Measurements from ENCODE around the gene SMIM24.
"Not testable (repeated sequence)": the region's sequence is repeated elsewhere in the genome, so short reads cannot be mapped to it uniquely, and the experiment has no call there.

SMIM24 gene

DNA sequence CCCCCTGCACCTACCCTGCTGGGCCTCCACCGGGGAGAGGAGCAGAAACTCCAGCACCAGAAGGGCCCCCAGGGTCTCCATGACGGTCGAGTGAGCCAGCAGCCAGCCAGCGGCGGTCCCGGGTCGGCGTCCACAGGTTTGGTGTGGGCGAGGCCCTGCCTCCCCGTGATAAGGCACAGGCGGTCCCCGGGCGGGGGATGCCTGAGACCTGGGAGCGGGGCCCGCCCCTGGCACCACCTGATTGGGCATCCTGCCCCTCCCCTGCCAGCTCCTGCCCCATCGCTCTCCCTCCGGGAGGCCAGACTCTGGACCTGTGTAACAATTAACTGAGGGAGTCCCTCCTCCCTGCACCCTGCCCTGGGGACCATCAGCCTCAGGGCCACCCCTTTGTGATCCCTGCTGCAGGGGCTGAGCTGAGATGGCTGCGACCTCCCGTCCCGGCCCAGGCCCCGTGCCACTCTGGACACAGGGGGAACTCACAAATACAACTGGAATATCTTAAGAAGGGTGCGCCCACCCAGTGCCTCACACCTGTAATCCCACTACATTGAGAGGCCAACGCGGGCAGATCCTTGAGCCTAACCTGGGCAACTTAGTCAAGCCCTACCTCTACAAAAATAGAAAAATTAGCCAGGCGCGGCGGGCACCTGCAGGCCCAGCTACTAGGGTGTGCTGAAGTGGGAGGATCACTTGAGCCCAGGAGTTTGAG is at the start of gene SMIM24:
Gene SMIM24, minus strand, starts transcription at position 143 of the 709 bp plus-strand sequence. Its CDS starts 62 bp downstream, at position 81.
- Mint-ChIP-seq H3K36me3 (ENCODE audit: low read depth) (no peaks in the 10 kb centered on the region), H3K4me1 (ENCODE audit: low read depth) (peaks cover 17% of the 10 kb centered on the region), H3K27ac (no peak within 1 kb of the TSS), H3K27me3 (ENCODE audit: low read depth) (peaks cover 2% of the 10 kb centered on the region), H3K4me3 (peak within 1 kb of the TSS; percentile 78), H3K9me3 (no peaks in the 10 kb centered on the region)
- no peak for DNase-seq (ENCODE audit: low spot score)

DNA sequence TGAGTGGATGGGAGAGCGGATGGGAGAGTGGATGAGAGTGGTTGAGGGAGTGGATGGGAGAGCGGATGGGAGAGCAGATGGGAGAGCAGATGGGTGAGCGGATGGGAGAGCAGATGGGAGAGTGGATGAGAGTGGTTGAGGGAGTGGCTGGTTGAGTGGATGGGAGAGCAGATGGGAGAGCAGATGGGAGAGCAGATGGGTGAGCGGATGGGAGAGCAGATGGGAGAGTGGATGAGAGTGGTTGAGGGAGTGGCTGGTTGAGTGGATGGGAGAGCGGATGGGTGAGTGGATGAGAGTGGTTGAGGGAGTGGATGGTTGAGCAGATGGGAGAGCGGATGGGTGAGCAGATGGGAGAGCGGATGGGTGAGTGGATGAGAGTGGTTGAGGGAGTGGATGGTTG is 49.0 kb upstream of the SMIM24 start:
- not testable (repeated sequence) for DNase-seq (ENCODE audit: low spot score); H3K9me3 Mint-ChIP-seq; H3K4me3 Mint-ChIP-seq; H3K27ac Mint-ChIP-seq; H3K4me1 Mint-ChIP-seq (ENCODE audit: low read depth); H3K27me3 Mint-ChIP-seq (ENCODE audit: low read depth)
- peaks cover 19% of the 10 kb centered on the region for H3K36me3 Mint-ChIP-seq (ENCODE audit: low read depth)

DNA sequence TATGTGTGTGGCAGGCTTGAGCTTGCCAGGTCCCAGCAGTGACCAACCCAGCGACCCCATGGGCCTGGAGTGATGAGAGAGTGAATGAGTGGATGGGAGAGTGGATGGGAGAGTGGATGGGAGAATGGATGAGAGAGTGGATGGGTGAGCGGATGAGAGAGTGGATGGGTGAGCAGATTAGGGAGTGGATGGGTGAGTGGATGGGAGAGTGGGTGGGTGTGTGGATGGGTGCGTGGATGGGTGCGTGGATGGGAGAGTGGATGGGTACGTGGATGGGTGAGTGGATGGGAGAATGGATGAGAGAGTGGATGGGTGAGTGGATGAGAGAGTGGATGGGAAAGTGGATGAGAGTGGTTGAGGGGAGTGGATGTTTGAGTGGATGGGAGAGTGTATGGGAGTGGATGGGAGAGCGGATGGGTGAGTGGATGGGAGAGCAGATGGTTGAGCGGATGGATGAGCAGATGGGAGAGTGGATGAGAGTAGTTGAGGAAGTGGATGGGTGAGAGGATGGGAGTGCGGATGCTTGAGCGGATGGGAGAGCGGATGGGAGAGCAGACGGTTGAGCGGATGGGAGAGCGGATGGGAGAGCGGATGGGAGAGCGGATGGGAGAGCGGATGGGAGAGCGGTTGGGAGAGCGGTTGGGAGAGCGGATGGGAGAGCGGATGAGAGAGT is 48.4 kb upstream of the SMIM24 start:
- H3K27me3 Mint-ChIP-seq (ENCODE audit: low read depth), result no peaks in the 10 kb centered on the region
- no peak for DNase-seq (ENCODE audit: low spot score)
- H3K9me3 Mint-ChIP-seq, result no peaks in the 10 kb centered on the region
- no peak overlapping the region for H3K4me3 Mint-ChIP-seq
- no peak overlapping the region for H3K27ac Mint-ChIP-seq
- peaks cover 2% of the 10 kb centered on the region for H3K4me1 Mint-ChIP-seq (ENCODE audit: low read depth)
- H3K36me3 Mint-ChIP-seq (ENCODE audit: low read depth), result peaks cover 21% of the 10 kb centered on the region

DNA sequence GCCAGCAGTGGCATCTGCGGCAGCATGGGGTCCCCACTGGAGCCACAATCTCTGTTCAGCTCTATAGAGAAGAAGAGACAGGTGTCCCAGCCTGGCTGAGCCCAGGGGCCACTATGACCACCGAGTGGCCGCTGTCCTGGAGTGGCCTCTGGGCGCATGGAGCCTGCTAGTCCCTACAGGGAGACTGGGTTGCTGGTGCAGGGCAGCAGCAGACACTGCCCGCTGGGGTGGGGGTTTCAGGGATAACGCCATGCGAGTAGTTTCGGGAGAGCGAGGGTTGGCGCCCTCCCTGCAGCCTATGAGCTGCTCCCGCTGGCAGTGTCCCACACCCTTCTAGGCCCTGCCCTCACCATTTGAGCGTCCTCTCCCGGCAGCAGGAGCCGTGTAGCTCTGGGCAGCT is 47.8 kb upstream of the SMIM24 start:
- H3K27ac Mint-ChIP-seq, result no peak overlapping the region
- no peak overlapping the region for H3K4me3 Mint-ChIP-seq
- H3K36me3 Mint-ChIP-seq (ENCODE audit: low read depth), result peaks cover 18% of the 10 kb centered on the region
- no peaks in the 10 kb centered on the region for H3K27me3 Mint-ChIP-seq (ENCODE audit: low read depth)
- peaks cover 2% of the 10 kb centered on the region for H3K4me1 Mint-ChIP-seq (ENCODE audit: low read depth)
- no peak for DNase-seq (ENCODE audit: low spot score)
- H3K9me3 Mint-ChIP-seq, result no peaks in the 10 kb centered on the region

DNA sequence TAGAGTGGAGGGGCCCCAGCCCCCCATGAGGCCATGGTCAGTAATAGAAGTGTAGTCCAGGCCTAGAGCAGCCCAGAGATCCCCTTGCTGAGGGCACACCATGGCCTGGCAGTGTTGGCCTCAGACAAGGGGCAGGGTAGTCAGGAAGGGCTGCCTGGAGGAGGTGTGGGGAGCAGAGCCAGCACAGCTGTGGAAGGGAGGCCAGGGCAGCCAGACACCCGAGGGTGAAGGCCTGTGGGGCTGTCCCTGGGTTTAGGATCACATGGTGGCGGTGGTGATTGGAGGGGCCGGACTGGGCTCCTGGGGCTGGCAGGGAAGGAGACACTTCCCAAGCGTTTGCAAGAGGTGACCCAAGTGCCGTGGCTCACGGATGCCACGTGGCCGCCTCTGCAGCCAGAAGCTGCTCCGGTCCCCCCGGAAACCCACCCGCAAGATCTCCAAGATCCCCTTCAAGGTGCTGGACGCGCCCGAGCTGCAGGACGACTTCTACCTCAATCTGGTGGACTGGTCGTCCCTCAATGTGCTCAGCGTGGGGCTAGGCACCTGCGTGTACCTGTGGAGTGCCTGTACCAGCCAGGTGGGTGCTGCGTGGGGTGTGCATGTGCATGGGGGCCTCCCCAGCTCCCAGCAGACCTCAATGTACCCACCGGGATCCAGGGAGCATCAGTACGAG is 47.0 kb upstream of the SMIM24 start:
- H3K27me3 Mint-ChIP-seq (ENCODE audit: low read depth), result no peaks in the 10 kb centered on the region
- no peak for DNase-seq (ENCODE audit: low spot score)
- no peak overlapping the region for H3K27ac Mint-ChIP-seq
- H3K4me1 Mint-ChIP-seq (ENCODE audit: low read depth), result peaks cover 2% of the 10 kb centered on the region
- H3K36me3 Mint-ChIP-seq (ENCODE audit: low read depth), result peaks cover 16% of the 10 kb centered on the region
- H3K4me3 Mint-ChIP-seq, result no peak overlapping the region
- no peaks in the 10 kb centered on the region for H3K9me3 Mint-ChIP-seq

DNA sequence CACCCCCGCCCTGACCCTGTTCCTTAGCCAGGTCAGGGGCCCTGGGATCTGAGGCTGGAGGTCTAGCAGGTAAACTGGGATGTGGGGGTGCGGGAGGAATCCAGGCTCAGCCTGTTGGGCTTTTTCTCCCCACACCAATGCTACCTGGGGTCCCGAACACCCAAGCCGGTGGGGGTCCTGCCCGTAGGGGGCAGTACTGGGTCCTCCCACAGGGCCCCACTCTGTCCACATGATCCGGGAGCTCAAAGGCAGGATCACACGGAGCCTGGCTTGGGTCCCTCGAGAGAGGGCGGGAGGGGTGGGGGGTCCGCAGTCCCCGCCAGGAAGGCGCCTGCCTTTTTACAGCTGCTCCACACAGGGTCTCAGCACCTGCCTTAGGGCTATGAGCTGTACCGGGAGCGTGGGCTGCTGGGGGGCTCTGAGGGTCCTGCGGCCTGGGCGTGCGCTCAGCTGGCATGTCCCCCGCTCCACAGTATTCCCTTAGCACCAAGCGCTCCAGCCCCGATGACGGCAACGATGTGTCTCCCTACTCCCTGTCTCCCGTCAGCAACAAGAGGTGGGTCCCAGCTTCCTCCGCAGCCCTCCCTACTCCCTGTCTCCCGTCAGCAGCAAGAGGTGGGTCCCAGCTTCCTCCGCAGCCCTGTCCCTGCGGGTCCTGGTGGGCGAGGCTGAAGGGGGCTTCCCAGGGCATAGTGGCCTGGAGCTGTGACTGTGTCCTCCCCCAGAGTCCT is 46.3 kb upstream of the SMIM24 start:
- Mint-ChIP-seq H3K27me3 (ENCODE audit: low read depth) (no peaks in the 10 kb centered on the region), H3K36me3 (ENCODE audit: low read depth) (peaks cover 20% of the 10 kb centered on the region), H3K9me3 (no peaks in the 10 kb centered on the region), H3K27ac (no peak overlapping the region), H3K4me3 (no peak overlapping the region), H3K4me1 (ENCODE audit: low read depth) (peaks cover 2% of the 10 kb centered on the region)
- DNase-seq (ENCODE audit: low spot score), result no peak

DNA sequence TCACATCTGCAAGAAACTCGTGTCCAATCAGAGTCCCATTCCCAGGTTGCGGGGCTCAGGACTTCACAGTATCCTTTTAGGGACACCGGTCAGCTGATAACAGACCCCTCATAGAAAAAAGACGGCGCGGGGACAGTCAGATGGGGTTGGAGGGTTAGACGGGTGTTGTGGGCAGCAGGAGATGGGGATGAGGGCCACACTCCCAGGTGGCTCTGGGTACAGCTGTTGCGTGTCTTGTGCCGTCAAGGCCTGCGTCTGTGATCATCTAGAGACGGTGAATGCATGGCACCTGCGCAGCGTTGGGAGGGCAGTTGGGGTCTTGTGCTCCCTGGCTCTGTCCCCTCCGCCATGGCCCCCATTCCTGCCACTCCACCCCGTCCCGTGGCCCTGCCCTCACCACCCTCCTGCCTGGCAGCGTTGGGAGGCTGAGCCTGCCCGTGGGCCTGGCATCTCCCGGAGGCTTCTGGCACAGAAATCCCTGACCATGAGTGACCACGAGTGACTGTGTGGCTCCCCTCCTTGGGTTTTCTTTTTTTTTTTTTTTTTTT is 44.7 kb upstream of the SMIM24 start:
- Mint-ChIP-seq H3K27me3 (ENCODE audit: low read depth) (no peaks in the 10 kb centered on the region), H3K4me1 (ENCODE audit: low read depth) (peaks cover 4% of the 10 kb centered on the region), H3K36me3 (ENCODE audit: low read depth) (peaks cover 20% of the 10 kb centered on the region), H3K4me3 (no peak overlapping the region), H3K9me3 (no peaks in the 10 kb centered on the region), H3K27ac (no peak overlapping the region)
- DNase-seq (ENCODE audit: low spot score), result no peak

DNA sequence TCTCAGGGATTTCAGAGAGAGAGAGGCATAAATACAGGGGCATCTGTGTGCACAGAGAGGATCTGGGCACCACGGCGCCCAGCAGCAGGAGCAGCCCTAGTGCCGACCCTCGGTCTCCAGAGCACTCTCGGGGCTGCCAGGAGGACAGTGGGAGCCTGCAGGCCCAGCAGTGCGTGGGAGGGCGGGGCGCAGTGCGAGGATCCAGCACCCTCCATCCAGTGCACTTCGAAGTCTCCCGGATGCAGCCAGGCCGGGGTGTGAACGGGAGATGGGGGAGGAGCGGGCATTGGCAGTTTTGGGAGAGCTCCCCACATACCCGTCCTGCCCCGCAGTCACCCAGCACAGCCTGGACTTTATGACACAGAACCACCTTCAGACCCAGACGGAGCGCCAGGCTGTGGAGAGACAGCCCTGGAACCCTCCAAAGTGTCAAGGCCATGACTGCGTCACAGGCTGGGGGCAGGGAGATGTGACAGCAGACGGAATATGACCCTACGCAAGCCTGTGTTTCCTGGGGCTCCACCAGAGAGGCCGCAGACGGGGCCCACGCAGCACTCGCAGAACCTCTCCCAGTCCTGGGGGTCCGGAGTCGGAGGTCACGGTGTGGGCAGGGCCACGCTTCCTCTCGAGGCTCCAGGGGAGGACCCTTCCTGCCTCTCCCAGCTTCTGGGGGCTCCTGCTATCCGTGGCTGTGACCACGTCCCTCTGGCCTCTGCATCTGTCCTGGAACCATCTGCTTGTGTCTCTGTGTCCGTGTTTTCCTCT is 43.9 kb upstream of the SMIM24 start:
- H3K27ac Mint-ChIP-seq, result no peak overlapping the region
- no peak for DNase-seq (ENCODE audit: low spot score)
- H3K4me1 Mint-ChIP-seq (ENCODE audit: low read depth), result peaks cover 4% of the 10 kb centered on the region
- H3K9me3 Mint-ChIP-seq, result no peaks in the 10 kb centered on the region
- no peaks in the 10 kb centered on the region for H3K27me3 Mint-ChIP-seq (ENCODE audit: low read depth)
- H3K36me3 Mint-ChIP-seq (ENCODE audit: low read depth), result peaks cover 20% of the 10 kb centered on the region
- no peak overlapping the region for H3K4me3 Mint-ChIP-seq

DNA sequence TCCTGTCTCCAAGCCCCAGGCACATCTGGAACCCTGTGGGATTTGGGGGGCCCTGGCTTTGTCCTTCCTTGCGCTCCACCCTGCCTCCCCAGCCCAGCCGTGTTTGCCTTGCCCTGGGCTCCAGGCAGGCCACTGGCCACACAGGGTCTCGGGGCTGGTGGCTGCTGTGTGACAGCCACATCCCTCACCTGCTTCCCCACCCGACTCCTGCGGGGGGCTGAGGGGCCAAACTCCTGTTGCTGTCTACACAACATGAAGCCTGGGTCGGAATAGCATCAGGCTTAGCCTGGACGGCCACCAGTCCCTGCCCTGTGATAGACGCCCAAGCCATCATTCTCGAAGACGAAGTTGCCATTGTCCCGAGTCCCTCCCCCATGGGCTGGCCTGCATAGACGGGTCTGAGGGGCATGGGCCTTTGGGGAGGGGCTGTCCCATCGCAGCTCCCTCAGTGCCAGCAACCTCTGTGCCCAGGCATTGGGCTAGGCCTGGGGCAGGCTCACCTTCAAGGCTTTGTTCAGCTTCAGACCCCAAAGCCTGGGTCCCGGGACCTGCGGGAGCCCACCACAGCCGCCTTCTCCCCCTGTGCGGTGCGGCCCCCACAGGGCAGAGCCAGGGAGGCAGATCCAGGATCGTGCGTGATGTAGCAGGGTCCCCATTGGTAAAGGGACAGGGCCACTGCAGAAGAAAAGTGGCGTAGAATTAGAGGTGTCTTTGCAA is 43.2 kb upstream of the SMIM24 start:
- H3K4me1 Mint-ChIP-seq (ENCODE audit: low read depth), result peaks cover 4% of the 10 kb centered on the region
- H3K9me3 Mint-ChIP-seq, result no peaks in the 10 kb centered on the region
- no peak overlapping the region for H3K27ac Mint-ChIP-seq
- no peak for DNase-seq (ENCODE audit: low spot score)
- peaks cover 20% of the 10 kb centered on the region for H3K36me3 Mint-ChIP-seq (ENCODE audit: low read depth)
- no peaks in the 10 kb centered on the region for H3K27me3 Mint-ChIP-seq (ENCODE audit: low read depth)
- no peak overlapping the region for H3K4me3 Mint-ChIP-seq

DNA sequence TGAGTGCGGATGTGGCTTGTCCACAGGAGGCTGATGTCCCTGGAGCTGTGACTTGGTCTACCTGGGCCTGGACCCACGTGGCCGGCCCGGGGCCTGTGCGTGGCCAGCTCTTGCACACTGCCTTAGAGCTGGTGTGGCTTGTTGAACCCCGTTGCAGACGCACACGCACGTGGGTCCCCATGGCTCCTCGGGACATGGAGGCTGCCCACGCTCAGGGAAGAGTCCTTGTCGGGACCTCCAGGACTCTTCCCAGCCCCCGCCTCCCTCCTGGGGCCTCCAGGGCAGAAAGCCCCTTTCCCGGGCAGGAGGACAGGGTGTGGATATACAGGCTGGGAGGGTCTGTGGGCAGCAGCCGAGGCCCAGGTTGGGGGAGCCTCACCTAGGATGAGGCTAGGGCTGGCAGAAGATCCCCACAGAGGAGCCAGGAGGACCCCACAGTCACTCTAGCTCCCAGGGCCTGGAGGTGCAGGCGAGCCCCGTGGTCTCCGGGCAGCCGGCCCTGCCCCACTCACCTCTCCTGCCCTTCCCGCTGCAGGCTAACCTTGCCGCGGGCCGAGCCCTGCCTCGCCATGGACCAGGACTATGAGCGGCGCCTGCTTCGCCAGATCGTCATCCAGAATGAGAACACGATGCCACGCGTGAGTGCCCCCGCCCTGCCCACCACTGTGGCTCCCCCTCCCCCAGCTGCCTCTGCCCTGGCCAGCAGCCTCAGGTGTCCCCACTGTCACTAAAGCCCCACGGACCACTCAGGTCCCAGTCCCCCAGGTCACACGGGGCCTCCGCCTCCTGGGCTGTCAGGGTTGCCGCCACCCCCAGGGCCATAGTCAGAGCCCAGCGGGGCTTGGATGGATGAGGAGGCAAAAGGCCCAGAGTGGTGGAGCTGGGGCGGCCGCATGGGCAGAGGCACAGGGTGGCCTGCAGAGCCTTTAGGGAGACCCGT is 42.4 kb upstream of the SMIM24 start:
- H3K9me3 Mint-ChIP-seq, result no peaks in the 10 kb centered on the region
- H3K36me3 Mint-ChIP-seq (ENCODE audit: low read depth), result peaks cover 20% of the 10 kb centered on the region
- no peak overlapping the region for H3K27ac Mint-ChIP-seq
- no peak overlapping the region for H3K4me3 Mint-ChIP-seq
- DNase-seq (ENCODE audit: low spot score), result no peak
- H3K4me1 Mint-ChIP-seq (ENCODE audit: low read depth), result peaks cover 4% of the 10 kb centered on the region
- no peaks in the 10 kb centered on the region for H3K27me3 Mint-ChIP-seq (ENCODE audit: low read depth)

DNA sequence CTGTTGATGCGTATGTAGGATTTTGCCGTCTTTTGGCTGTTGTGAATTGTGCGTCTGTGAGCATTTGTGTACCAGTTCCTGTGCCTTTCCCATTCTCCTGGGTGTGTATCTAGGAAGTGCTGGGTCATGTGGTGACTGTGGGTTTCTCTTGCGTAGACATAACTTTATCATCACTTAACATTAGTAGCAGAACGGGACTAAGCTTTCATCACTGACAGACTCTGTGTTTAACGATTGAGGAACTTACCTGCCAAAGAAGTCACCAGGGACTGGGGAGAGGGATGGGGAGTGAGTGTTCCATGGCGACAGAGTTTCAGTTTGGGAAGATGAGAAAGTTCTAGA is 40.8 kb upstream of the SMIM24 start:
- Mint-ChIP-seq H3K4me3 (no peak overlapping the region), H3K4me1 (ENCODE audit: low read depth) (peaks cover 4% of the 10 kb centered on the region), H3K27me3 (ENCODE audit: low read depth) (no peaks in the 10 kb centered on the region), H3K9me3 (no peaks in the 10 kb centered on the region), H3K36me3 (ENCODE audit: low read depth) (peaks cover 15% of the 10 kb centered on the region), H3K27ac (no peak overlapping the region)
- no peak for DNase-seq (ENCODE audit: low spot score)
